Body of pancreas (tissue), 4 donors: ENCODE results near the gene VWA5B1.

Source experiments
- CTCF ChIP-seq, 7 experiments: fragments of 450-650 bp in 4 of 7; fragments of 200-600 bp in 3 of 7; sonication (generic) in 3 of 7; IDR thresholded peaks; one replicate each; pipeline ENCODE4 v1.5.1; 2016 to 2019; ENCODE audit warnings: antibody characterized with exemption in 7 of 7
- POLR2A ChIP-seq, 3 donors: fragments of 450-650 bp; IDR thresholded peaks; one replicate each; pipeline ENCODE4 v1.6.1; 2016; ENCODE audit warnings: antibody characterized with exemption in 3 of 3, mild to moderate bottlenecking in 2 of 3

- TF ChIP-seq CTCF (IDR thresholded peaks at IDR 0.05) (no peak), POLR2A (IDR thresholded peaks at IDR 0.05) (no peak)
Measured at GRCh38 chr1:20381045-20381641, 90.5 kb downstream of the VWA5B1 start.
